MV-4-11 (cell line): ENCODE data around the gene FOXD3.
A peak's percentile ranks its signal among the peaks of the same experiment; 100 is the strongest.

ENCODE experiments used
- DNase-seq: peaks from one replicate; lab custom pipeline; 2025; lab: John Stamatoyannopoulos, UW

FOXD3 gene

DNA sequence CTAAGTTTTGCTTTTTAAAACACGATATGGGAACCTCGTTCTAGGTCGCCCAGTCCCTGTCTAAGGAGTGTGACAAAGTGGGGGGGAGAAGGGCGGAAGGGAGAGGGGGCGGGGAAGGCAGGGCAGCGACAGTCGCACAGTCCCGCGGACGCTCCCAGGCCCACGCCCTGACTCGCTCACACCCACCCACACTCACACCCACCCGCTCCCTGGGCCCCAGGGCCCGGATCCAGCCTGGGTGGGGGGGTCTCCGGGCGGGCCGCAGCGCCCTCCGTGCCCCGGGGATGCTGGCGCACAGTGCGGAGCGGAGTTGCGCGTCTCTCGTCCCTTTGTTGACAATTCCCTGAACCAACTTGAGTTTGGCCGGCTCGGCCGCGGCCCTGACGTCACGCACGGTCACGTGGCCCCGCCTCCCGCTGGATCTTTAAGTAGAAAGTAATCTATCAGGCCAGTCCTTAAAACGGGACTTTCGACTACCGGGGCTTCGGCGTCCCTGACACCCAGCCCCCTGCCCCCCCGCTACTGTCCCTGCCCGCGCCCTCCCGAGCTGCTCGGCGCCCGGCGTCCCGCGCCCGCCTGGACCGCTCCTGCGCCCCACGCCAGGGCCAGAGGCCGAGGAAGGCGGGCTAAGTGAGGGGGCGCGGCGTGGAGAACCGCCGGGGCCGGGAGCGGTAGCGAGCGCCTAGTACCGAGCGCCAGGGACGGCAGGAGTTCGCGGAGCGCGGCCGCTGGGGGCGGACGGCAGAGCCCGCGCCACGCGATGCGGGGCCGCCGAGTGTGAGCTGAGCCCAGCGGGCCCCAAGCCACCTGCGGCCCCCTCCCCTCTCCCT is at the start of gene FOXD3:
TSS of gene FOXD3 (plus strand) at position 454 of the 830 bp plus-strand sequence. CDS start 492 bp downstream, outside the sequence.
- no peak for DNase-seq

DNA sequence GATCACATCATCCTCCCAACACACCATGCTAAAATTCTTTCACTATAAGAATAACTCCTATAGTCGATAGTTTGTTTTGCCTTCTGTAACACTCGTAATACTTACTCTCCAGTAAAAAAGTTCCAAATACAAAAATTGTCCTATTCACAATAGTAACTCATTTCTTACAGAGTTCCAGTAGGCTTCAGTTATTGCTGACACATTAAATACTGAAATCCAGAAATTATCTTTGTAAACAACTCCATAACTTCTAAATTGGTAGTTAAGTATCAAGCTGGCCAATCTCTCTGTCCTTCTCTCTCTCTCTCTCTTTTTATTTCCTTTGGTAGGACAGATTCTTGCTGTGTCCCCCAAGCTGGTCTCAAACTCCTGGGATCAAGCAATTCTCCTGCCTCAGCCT is 49.6 kb upstream of the FOXD3 start:
- no peak for DNase-seq

DNA sequence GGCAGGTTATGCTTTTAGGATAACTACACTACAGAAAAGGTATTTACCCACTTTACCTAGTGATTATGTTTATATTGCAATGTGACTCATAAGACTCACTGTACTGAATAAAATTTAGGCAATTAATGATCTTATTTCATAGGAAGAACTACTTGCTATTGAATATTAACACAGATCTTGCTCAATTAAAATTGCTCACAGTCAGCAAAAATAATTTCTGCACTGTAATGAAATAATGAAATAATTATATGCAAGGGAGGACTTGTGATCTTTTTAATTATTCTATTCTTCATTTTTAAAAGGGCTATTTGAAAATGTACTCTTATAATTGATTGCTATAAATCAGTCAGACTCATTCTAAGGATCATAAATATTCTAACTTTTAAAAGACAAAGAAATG is 48.0 kb upstream of the FOXD3 start:
- no peak for DNase-seq

DNA sequence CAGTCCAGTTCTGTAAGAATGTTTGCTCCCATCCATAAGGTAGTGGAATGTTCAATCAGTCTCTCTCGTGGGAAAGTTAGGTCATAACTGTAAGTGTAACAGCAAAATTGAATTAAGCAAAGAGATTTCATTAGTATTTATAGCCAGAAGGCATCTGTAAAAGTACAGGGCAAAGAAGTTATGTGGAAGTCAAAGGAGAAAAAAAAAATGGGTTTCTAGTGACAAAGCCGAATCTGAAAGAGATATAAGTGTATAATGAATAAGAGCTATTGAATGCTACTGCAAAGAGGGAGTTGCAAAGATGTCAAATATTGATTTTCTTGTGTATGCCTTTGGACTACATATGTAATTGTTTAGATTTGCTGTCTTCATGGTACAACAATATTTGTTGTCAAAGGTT is 47.4 kb upstream of the FOXD3 start:
- no peak for DNase-seq

DNA sequence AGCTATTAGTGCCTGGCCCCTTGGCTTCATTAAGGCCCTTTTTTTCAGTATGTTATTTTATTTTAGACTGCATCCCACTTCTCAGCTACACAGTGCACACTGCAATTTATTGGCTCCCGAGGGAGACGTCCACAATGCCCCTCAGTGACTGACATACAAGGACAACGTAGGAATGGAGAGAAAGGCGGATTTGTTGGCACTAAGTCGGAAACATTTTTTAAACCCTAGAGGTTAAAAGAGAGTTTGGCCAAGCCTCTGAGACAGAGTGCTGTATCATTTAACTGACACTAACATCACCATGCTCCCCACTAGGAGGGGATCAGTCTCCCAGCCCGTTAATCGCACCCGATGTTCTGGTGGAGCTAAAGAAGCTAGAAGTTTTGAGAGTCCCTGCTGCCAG is 45.7 kb upstream of the FOXD3 start:
- DNase-seq = no peak

DNA sequence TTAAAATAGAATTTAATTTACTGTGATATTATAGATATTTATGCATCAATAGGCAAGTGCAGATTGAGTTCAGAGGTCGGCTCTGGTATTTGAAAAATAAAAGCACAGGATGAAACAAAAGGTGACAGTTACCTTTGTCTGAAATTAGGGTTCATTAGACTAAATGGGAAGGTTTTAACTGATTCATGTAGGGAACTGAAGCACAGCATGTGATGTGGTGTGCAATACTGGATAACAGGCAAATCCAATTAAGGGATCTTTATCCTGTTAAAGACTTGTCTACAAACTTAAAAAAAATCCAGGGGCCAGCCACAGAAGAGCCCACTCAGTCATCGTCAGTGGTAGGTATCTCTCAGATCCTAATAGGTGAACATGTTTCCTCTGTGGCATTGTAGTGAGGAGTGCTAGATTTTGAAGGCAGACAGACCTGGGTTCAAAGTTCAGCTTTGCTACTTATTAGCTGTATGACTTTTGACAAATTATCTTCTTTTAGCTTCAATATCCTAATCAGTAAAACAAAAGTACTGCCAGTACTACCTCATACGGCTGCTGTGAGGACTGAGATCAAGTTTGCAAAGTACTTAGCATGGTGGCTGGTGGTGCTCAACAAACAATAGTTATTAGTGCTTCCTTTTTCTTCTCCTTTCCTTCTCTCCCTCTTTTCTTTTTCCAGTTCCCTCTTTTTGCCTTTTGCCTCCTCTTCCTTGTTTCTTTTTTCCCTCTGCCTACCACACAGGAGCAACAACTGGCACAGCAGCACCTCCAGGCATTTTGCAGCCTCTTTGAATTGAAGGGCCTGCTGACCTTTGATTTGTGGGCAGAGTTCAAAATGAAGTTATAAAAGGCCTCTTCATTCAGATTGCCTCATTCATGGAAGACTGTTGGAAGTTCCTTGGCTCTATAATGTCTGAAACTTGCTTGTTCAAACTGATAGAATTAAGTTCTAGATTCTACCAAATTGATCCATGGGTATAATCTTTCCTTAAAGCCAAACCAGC is 44.9 kb upstream of the FOXD3 start:
- no peak for DNase-seq

DNA sequence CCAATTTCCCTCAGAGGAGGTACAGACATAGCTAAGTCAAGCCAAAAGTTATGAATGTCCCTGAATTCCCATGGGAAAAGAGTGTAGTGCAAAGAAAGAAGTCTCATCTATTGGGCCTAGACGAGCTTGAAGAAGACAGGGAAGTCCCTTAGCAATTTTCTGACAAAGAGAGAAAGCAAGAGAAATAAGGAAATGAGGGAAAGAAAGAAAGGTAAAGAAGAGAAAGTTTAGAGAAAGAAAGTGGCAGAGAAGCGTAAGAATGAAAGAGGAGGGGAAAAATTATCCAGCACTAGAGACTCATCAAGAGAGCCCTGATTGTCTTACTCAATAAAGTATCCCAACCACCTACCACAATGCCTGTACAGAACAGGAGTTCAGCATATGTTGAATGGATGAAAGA is 40.6 kb upstream of the FOXD3 start:
- no peak for DNase-seq

DNA sequence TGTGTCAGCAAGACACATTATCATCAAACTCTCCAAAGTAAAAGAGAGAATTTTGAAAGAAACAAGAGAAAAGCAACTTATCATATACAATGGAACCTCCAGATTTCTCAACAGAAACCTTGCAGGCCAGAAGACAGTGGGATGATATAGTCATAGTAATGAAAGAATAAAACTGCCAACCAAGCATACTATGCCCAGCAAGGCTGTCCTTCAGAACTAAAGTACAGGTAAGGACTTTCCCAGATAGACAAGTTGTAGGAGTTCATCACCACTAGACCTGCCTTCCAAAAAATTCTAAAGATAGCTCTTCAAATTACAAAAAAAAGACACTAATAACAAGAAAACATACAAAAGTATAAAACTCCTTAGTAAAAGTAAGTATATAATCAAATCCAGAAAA is 33.2 kb upstream of the FOXD3 start:
- no peak for DNase-seq

DNA sequence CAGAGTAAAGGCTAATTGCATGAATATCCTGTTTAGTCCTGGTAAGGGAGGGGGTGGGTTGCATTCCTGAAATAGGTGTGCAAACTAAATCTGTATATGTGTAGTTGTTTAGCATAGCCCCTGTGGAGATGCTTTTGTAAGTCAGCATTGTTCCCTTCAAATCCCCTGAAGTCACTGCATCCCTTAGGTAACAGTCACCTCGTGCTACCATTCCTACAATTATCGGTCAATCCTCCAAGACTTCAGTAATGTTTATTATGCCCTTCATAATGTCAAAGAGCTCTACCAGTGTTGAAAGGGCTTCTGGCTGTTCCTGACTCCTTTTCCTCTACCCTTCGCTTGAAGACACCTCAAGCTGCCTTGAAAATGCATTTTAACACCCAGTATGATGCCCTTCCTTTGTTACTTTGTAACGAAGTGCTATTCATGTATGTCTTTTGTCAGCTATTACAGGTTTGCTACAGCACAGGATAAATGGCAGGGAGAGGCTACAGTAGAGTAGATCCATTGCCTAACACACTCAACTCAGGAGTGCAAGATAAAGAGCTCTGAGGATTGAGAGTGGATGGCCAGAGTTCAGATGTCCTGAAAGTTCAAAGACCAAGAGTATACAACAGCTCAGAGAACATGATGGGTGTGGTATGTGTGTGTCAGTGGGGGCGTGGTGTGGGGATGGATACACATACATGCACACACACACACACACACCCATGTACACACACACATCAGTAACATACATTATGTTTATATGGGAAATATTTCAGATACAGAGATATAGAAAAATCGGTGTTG is 27.4 kb upstream of the FOXD3 start:
- no peak for DNase-seq

DNA sequence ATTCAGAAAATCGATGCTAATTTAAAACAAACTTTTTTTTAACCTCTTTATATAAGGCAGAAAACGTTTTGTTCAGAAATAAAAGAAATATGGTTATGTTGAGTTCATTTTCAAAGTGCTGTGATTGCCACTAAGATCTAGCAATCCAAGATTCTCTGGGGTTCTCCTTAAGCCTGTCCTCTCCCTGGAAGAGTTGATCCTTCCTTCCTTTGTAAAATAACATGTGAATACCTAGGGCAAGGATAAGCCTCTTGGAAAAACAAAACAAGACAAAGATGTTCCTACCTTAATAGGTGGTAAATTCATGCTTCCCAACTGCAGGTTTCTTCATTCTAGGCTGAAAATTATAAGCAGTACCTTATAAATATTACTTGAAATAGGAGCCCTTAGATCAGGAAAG is 18.0 kb upstream of the FOXD3 start:
- DNase-seq = no peak

DNA sequence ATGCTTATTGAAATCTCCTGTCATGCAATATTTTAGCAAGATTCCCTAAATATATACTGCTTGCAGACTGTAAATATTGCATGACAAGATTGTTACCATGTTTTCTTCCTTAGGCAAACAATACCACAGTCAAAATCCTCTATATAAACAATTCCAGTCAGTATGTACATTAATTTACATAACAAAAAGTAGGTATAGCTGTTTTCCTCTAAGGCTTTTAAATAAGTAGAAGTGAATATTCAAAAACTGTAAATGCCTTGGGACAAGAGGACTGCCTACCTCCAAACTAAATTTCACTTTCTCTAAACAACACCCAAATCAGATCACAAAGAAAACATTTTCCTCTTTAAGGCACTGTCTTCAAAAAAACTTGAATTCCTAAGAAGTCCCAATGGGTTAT is 17.3 kb upstream of the FOXD3 start:
- no peak for DNase-seq

DNA sequence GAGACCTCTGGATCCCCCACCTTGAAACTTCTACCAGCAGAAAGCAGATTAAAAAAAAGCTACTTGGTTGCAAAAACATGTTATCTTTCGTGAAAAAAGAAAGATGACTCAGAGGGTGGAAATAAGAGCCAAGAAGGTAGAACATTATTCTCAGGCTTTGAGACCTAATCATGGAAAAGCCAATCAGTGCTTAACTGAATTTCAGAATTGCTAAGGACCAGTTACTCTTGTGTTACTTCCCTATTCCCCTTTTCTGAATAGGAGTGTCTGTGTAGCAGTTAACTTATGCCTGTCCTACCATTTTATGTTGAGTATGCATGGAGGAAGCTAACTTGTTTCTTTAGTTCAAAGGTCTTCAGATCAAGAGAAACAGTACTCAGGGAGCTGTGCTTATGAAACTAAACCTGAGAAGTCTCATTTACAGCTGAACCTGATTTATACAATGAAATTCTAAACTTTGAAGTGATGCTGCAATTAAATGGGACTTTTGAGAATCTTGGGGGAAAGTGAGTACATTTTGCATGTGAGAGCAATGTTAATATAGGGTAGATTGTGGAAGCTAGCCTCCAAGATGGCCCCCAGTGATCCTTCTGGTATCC is 15.1 kb upstream of the FOXD3 start:
- DNase-seq = no peak

DNA sequence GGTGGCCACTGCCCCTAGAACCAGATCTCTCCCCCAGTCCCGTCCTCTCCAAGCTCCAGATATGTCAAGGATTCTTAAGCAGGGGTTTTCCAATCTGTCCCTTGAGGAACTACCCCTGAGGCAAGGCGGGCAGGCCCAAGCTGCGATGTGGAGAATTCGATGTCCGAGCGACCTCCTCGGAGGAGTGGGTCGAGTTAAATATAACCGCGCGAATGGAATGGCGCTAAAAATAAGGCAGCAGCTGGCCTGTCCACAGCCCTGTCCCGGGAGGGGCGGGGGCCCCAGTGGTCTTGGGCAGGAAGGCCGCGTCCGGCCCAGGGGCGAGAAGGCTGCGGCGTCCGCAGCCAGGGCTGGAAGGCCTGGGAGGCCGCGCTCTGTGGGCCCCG is 5.8 kb upstream of the FOXD3 start:
- no peak for DNase-seq

DNA sequence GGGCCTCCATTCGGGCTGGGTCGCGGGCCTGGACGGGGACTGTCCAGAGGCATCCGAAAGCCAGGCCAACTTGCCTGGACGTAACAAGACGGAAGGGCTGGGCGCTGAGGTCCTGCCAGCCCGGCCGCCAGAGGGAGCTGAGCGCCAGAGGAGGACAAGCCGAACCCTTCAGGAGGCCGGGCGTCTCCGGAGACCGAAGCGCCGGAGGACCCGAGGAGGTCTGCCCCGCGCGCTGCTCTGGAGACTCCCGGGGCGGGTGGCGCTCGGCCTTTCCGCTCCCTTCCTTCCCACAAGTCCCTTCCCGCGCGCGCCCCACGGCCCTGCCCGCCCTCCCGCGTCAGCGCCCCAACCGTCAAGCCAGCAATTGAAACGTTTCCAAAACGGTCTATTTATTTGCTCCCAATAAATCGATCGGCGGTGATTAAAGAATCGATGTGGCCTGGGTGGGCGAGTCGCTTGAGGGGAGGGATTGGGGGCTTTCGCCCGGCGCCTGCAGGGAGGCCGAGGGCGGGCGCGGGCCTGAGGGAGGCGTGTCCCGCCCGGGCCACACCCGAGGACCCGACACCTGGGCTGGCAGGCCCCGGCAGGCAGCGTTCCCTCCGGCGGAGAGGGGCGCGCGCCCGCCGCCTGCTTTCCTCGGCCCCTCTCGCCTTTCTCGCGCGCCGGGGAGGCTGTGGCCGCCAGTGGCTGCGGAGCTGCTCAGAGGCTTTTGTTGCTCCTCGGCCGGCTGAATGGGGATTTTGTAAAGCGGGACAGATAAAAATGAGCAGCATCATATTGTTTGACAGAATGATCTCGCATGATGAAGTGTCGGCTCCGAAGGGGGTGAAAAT is 5.2 kb upstream of the FOXD3 start:
- DNase-seq = peak; percentile 62

DNA sequence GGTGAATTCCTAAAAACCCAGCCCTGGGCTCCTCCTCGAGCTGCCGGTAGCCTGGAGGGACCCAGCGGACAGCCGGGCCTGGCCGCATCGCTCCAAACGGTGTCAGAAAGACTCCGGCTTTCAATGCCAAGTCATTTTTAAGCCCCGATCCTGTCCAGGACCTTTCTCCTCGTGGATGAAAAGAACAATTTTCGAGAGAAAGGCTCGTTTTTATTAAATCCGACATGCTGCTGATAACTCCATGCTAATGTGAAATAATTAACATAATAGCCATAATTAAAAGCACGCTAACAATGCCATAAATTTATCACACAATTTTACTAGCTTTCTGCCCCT is 4.6 kb upstream of the FOXD3 start:
- DNase-seq = no peak

DNA sequence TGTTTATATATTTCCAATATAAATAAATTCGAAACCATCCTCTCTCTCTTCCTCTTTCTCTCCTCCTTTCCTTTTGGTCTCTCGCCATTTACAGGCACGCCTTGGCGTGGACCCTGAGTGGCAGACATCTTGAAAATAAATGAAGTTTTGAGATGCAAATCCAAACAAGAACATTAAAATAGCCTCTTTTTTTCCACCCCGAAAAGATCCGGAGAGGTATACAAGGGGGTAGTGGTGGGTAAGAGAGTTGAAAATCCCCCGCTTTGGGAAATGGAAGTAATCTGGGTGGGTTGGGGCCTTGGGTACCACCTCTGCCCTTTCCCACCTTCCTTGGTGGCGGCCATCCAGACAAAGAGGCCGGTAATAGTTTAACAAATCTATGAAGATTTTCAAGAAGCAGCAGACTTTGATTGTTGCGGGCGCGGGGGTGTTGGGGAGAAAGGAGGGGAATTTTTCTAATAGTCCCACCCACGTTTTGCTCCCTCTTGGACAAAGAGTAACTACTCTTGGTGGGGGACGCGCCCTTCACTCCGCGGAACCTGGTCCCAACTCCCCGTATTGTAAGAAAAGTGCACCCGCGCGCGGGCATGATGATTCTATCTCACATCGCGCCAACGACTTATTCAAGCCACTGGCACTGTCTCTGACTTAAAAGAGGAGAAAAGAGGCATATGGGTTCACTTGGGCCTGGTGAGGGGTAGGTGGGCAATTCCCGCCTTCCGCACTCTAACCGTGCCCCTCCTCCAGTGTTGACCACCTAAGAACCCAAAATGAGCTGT is 4.0 kb upstream of the FOXD3 start:
- no peak for DNase-seq

DNA sequence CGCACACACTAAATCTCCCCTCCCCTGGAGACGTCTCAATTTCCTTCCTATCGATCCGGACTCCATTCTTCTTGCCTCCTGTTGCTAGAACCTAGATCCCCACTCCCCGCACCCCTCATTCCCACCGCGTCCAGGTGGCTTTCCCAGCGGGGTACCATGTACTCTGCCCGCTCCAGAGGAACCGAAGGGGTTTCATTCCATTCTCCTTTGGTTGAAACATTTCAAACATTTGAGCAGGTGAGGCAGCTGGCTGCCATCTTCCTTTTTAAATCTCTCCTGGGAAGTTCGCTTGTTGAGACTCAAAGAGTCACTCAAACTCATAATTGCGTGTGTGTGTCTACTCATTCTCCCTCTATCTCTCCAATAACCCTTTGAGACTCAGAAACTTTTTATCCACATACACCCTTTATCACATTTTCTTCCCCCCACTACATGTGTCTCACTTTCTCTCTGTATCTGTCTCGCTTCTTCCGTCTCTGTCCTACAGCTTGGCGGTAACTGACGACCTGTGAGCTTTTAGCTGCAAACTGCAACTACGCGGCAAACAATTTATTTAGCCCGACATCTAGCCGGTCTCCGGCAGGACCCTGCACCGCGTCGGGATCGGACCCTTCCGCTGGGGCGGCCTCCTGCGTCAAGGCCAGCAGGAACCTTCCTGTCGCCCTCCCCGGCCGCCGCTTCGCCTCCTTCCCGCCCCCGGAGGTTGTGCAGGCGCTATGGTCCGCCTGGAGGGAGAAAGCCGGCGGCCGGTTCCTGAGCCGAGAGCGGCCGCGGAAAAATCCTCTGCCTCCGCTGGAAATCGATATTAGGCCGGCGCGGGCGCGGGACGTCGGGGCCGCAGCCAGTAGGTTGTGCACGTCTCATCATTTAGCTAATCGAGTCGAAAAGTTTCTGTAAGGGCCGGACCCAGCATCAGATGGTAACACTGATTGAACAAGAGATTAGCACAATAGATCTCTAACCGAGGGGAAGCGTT is 3.0 kb upstream of the FOXD3 start:
- no peak for DNase-seq

DNA sequence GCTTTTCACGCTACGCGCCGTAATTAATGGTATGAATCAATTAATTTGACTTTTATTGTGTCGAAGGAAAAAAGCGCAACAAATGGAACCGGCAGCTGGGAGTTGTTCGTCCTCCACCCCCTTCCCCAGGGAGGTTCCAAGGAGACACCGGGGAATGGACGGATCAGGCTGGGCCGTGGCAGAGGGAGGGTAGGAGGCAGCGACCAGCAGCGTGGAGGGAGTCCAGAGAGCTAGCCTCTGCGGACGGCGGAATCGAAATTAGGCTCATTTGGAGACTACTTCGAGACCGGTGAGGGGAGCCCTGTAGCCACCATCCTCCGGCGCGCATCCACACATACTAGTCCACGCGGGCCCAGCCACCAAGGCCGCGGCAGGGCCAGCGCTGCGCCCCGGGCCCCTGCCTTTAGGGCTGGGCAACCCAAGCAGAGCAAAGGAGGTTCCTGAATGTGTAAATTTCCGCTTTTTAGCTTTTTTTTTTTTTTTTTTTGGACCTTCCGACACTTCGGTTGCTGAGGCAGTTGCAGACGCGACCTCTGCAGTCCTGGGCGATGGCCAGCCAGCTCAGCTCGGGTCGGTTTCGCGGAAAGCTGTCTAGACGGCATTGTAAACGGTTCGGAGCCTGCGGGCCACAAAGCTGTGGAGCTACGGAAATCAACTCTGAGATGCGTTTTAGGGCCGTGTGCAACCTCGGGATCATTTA is 2.2 kb upstream of the FOXD3 start:
- DNase-seq = peak; percentile 25
